GM10266 (cell line): ENCODE data around the gene ALG11.
A peak's percentile ranks its signal among the peaks of the same experiment; 100 is the strongest.
"Not testable (repeated sequence)": the region's sequence is repeated elsewhere in the genome, so short reads cannot be mapped to it uniquely, and the experiment has no call there.

Experiments used
- DNase-seq: peaks from one replicate; pipeline ENCODE4 v3.0.0; 2012; ENCODE audit errors: extremely low spot score
- TF ChIP-seq, protein P1 (sequence below): IDR thresholded peaks from 2 replicates; pipeline ENCODE4 v1.5.1; 2012; ENCODE audit warnings: mild to moderate bottlenecking, low read depth; ENCODE audit not compliant: control insufficient read depth, insufficient read depth; ENCODE audit errors: missing control alignments

ALG11 gene

DNA sequence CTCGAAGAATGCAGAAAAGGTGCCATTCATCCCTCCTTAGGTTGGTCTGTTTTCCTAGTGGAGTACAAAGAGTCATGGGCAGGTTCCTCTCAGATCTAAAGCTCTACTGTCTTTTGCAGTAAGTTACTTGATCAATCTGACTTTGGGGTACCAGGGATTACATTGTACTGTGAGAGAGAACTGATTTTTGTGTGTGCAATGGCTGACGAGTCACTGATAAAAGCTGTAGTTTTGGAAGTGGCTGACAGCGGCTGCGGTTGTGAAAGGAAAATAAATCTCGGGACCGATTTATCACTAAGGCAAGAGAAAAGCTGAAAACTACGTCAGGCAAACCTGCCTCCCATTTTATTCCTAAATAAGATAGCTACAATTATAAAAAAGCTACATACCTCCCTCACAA is 39.2 kb downstream of the ALG11 start:
- TF ChIP-seq, protein P1, sequence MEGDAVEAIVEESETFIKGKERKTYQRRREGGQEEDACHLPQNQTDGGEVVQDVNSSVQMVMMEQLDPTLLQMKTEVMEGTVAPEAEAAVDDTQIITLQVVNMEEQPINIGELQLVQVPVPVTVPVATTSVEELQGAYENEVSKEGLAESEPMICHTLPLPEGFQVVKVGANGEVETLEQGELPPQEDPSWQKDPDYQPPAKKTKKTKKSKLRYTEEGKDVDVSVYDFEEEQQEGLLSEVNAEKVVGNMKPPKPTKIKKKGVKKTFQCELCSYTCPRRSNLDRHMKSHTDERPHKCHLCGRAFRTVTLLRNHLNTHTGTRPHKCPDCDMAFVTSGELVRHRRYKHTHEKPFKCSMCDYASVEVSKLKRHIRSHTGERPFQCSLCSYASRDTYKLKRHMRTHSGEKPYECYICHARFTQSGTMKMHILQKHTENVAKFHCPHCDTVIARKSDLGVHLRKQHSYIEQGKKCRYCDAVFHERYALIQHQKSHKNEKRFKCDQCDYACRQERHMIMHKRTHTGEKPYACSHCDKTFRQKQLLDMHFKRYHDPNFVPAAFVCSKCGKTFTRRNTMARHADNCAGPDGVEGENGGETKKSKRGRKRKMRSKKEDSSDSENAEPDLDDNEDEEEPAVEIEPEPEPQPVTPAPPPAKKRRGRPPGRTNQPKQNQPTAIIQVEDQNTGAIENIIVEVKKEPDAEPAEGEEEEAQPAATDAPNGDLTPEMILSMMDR: no peak

DNA sequence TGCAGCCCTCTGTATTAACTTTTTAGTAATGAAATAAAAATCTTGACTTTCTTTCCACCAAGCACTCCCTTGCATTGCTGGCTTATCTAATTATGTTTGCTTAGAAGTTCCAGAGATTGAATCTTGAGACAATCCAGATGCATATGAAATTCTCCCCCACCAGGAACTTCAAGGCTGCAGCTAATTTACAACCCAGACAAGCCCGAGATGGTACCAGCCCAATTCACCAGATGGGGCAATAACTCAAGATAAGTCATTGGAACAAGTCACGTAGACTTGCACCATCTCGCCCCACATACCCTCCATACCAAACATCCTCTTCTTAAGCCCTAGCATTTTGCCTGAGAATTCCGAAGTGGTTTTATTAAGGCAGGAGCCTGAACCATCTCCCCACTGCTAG is 41.3 kb downstream of the ALG11 start:
- TF ChIP-seq, protein P1: no peak
- DNase-seq: no peak

More for the DNA sequence above, 39.2 kb downstream of the ALG11 start:
- no peak for DNase-seq

DNA sequence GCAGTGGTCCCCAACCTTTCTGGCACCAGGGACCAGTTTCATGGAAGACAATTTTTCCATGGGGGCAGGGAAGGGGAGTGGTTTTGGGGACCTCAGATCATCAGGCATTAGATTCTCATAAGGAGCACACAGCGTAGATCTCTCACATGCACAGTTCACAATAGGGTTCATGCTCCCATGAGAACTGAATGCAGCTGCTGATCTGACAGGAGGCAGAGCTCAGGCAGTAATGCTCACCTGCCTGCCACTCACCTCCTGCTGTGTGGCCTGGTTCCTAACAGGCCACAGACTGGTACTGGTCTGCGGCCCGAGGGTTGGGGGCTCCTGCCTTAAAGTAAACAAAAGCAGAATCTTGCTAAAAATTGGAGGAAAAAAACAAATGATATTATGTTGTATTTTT is 48.9 kb downstream of the ALG11 start:
- DNase-seq: not testable (repeated sequence)

GRCh38 chr13:52061587-52061986 is 49.4 kb downstream of the ALG11 start:
- TF ChIP-seq, protein P1: no peak
- no peak for DNase-seq

GRCh38 chr13:52067237-52067636 is 55.0 kb downstream of the ALG11 start:
- TF ChIP-seq, protein P1: no peak

DNA sequence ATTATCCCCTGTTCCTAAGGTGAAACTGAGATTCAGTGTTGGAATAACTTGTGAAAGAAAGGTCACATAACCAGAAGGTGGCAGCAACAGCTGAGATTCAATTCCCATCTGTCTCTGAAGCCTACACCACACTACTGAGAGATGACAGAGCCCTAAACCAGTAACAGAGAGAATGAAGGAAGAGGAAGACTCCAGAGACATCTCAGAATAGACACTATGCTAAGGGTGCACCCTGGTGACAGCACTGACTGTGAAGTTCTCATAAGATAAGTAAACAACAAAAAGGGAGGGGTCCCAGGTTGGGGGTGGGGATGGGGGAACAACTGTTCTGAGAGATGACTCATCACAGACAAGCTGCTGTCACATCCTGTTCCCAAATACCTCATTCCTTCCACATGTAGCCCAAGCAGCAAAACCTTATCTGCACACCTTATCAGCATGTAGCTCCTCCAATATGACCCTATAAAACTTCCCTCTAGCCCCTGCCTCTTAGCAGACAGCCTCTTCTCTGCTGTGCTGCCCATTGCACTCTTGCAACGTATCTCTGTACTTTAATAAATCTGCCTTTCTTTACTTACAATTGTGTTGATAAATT is 58.8 kb downstream of the ALG11 start:
- DNase-seq: peak; percentile 38
- TF ChIP-seq, protein P1: peak; percentile 9

More at GRCh38 chr13:52067237-52067636, 55.0 kb downstream of the ALG11 start:
- DNase-seq: no peak
